ENCODE results near the gene PIPOX.

The PIPOX gene

DNA sequence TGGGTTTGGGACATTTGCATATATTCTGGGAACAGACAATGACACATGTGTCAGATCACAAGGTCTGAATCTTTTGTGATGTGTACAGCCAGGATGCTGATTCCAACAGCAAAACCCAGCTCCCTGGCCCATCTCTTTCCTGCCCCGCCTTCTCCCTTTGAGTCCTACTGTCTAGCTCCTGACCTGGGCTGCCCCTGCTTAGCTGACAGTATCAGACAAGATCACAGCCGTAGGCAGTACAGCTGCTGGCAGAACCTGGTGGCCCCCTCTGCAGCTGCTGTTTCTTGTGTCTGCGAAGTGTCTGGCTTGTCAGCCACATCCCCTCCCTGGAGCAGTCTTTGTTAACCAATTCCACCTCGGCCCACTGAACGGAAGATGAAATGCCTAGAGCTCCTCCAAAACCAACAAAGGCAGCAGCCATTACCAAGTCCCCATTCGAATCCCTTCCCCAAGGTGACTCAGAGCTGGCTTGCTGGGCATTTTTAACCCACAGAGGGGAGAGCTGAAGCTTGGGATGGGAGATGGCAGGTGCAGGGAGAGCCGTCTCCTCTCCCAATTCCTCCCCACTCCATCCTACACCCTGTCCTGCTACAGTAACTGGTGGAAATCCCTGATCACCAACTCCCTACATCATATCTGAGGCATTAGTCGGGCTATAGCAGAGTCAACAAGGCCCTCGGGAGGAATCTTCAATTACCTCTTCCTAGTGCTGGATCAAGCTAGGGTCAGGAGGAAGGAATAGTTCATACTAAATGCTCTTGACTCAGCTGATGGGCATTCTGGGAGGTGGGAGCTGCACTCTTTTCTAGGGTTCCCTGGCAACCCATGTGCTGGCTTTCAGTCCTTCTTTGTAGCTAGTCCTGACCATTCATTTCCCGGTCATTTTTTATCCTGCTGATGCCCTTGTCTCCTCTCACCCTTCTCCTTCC lies 5.8 kb downstream of the PIPOX start:
- peak; percentile 13 for DNase-seq

DNA sequence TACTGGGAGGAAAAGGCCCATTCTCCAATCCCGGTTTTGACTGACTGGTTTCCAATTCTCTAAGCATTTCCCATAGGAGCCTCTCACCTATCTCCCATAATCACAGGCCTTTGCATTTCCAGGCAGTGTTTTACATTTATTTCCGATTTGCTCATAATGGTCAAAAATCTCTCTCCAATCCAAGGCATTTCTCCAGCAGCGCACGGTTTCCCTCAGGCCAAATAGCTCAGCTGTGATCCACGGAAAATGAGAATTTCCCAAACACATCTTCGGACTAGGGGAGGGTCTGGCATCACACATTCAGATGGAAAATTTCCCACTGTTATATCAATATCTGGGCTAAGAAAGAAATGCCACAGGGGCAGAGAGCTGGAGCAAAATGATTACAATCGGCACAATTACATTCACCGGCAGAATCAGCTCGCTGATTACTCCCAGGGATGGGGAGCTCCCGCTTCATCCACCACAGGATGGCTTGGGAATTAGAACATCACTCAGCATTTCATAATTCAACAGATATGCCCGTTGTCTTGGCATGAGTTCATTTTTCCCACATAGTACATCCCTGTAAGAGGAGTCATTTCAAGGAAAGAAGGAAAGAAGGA lies 6.7 kb downstream of the PIPOX start:
- DNase-seq: peak; percentile 17

DNA sequence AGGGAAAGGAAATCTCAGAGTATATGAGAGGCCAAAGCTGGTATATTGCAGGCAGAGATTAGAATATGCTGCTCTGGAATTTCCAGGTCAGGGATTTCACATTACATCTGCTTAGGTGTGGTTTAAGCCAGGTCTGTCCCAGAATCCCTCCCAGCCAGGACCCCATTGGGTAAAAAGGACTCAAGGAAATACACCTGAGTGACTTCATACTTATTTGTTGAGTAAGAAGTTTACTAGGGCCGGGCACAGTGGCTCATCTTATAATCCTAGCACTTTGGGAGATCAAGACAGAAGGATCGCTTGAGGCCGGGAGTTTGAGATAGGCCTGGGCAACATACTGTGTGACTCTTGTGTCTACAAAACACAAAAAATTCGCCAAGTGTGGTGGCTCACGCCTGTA lies 7.2 kb downstream of the PIPOX start:
- no peak for DNase-seq

DNA sequence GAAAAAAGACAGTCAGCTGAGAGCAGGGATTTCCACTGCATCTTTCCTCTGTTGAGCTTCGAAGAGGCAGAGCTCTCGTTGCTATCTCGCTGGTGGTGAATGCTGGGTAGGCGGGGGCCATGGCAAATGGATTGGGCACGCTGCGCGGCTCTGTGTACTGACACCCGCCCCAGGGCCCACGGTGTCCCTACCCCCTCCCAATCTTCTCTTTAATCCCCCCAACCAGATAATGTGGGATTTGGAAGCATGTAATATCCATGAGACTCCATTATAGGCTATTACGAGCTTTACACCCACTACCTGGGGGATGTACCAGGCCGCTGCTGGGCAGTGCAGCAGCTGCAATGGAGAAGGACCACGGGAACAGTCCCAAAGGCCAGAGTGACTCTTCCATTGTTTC lies 8.3 kb downstream of the PIPOX start:
- no peak for DNase-seq

DNA sequence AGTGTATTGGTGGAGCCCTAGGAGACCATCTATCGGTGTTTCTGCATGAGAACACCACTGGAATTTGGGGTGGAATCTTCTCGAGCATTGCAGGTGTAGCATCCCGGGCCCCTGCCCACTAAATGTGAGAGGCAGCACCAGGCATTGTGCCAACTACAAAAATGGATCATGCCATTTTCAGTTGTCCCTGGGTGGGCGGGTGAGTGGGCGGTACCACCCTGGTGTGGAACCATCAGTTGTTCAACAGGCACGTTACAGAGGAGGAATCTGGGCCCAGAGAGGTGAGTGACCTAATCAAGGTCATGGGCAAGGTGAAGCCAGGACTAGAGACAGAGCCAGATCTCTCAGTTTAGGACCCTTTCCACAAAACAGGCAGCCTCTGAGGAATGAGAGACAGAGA lies 8.8 kb downstream of the PIPOX start:
- no peak for DNase-seq

DNA sequence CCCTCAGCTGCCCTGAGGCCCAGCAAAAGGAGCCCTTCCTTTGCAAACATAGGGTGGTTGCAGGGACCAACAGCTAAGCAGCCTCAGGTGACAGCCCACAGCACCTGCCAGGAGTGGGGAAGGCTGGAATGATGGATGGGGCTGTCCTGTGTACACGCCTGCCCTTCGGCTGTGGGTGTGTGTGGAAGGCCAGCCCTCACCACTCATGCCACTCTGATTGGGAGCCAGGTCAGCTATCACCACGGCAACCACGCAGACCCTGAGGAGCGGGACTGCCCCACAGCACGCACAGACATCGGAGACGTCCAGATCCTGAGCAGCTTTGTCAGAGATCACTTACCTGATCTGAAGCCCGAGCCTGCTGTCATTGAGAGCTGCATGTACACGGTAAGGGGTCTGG lies 11.9 kb downstream of the PIPOX start:
- no peak for DNase-seq

DNA sequence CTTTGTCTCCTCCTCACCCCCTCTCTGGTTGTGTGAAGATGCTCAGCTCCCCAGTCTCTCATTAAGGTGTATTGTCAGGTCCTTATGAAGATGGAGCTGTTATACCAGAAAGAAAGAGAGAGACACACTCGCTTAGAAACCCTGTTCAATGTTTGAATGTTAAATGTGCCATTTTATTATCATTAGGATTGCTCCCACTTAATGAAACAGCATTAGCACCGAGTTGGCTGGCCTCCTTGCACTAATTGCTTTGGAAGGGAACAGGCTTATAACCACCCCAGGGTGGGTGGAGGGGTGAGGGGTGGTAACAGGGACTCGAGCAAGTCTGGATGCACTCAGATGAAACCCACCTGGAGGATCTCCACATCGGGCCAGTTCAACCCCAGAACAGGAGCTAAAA lies 14.4 kb downstream of the PIPOX start:
- DNase-seq: no peak

DNA sequence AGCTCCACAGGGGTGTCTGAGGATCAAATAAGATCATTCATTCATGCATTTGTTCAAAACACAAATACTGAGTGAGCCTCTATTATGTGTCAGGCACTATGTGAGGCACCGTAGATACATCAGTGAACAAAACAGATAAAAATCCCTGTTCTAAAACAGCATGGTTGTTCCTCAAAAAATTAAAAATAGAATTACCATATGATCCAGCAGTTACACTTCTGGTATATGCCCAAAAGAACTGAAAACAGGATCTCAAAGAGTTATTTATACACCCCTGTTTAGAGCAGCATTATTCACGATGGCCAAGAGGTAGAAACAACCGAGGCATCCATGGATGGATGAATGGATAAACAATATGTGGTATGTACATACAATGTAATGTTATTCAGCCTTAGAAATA lies 15.4 kb downstream of the PIPOX start:
- no peak for DNase-seq

DNA sequence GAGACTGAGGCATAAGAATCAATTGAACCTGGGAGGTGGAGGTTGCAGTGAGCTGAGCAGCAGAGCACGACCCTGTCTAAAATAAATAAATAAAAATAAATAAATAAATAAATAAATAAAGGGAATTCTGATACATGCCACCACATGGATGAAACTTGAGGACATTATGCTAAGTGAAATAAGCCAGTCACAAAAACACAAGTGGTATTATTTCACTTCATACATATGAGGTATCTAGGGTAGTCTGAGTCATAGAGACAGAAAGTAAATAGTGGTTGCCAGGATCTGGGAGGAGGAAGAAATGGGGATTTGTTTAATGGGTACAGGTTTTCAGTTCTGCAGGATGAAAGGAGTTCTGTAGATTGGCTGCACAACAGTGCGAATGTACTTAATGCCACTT lies 16.3 kb downstream of the PIPOX start:
- DNase-seq: peak; percentile 35

DNA sequence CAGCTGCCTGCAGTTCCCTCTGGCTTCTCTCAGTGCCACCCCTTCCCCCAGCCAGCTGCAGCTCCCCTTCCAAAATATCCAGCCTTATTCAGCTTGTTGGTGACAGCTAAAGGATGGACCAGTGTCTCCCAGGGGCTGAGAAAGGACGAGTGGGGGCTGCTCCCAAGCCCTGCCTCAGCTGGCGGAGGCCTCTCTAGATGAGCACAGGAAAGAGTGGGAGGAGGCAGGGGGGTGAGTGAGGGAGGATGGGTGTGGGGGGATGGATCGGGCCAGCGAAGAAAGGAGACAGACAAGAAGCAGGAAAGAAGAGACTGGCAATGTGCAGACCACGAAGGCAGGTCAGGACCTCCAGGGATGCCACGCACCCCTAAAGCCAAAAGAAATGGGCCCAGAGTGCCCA lies 17.5 kb downstream of the PIPOX start:
- DNase-seq: no peak

DNA sequence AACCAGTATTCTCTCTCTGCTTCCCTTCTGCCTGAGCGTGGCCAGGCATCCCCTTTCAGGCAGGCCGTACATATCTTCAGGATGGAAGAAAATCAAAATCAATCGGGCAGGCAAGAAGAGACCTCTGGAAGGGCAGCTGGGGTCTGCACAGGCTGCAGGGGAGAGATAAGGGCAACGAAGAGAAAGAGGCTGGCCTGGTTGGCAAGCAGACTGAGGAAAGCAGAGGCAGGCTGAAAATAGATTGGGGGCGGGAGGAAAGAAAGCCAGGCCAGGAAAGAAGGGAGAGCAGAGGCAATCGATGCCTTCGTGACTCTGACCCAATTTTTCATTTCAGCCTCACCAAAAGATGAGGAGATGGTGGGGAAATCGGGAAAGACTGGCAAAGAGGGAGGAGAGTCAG lies 18.1 kb downstream of the PIPOX start:
- DNase-seq: no peak

DNA sequence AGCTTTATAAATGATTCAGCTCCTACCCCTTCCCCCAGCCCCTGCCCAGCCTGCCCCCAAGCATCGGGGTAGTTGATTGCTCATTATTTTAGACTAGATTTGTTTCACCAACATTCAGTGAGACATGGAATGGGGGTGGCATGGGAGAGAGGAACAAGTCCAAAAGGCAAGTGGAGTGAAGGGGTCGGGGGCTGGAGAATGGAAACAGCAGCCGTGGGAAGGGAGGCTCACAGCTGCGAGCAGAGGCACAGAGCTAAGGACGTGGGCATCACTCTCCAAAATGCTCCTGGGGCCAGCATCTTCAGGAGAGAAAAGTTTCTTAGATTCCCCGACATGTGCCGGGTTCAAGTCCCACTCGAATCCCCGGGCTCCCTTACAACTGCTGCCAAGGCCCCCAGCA lies 19.3 kb downstream of the PIPOX start:
- no peak for DNase-seq

DNA sequence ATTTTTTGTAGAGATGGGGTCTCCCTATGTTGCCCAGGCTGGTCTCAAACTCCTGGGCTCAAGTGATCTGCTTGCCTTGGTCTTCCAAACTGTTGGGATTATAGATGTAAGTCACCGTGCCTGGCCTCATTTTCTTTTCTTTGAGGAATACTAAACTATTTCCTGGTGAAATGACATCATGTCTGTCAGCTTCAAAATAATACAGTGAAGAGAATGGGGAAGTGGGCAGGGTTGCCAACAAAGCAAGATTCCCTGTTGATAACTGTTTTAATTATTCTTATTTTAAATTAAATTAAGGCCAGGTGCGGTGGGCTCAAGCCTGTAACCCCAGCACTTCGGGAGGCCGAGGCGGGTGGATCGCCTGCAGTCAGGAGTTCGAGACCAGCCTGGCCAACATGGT lies 21.1 kb downstream of the PIPOX start:
- DNase-seq: no peak

DNA sequence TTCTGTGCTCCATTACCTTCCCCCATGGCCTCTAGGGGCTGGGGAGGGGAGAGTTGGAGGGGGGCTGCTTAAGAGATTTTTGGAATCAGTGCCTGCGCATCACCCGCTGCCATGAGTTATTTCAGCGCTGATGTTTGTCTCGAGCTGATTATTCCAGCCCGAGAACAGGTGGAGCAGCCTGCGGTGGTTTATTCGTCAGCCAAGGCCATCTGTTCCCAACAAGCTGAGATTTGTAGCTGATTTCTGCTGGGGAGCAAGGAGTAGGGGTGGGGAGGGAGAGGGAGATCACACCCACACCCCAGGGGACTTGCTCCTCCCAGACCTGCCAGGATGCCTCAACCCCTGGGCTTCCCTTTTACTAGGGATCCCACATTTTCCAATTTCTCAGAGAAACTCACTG lies 23.1 kb downstream of the PIPOX start:
- no peak for DNase-seq

DNA sequence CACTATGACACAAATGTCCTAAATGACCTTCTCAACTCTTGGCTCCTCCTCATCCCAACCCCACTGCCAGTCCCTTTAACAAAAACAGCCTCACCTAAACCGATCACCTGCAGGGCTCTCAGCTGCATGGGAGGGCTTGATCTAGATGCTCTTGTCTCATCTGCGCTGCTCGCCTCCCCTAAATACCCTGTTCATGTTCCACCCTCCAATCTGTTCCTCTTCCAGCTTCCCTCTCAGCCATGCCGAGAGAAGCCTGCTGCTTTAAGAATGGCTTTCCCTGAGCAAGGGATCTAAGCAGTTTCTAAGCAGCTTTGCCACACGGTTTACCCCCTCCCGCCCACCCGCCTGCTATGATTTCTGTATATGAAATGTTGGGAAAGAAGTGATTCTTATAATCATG lies 23.7 kb downstream of the PIPOX start:
- DNase-seq: no peak

DNA sequence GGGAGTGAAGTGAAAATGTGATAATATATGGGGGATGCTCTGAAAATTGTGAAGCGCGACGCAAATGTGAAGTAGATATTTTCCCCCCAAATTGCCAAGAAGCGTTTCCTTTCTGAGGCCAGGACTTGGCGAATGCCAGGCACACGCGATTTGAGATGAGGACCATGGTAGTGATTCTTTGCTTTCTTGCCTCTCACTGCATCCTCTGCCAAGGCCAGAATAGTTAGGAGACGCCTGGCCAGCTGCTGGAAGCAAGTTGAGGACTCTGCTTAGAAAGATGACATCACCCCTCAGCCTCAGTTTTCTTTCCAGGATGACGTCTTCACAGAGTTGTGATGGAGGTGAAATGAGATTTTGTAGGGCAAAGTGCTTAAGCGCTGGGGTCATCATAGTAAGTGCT lies 25.9 kb downstream of the PIPOX start:
- no peak for DNase-seq

DNA sequence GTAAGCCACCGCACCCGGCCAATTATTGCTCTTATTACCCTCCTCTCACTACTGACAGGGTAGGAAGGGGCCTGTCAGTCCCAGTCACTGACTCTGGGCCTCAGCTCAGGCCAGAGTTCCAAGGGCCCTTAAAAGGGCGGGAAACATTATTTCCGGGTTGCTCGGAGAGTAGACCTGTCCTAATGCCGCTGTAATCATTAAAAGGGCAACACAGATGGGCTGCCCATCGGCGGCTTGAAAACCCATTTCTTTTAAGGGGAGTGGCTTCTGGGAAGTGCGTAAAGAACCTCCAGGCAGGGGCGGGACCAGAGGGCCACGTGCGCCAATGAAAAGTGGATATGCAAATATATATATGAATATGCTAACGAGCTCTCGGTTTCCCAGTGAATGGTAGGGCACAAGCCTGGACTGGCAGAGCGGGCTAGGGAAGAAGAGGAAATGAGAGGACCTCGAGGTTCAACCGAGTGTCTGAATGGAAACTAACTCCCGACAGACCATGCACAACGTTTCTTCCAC lies 26.6 kb downstream of the PIPOX start:
- DNase-seq: peak; percentile 5

DNA sequence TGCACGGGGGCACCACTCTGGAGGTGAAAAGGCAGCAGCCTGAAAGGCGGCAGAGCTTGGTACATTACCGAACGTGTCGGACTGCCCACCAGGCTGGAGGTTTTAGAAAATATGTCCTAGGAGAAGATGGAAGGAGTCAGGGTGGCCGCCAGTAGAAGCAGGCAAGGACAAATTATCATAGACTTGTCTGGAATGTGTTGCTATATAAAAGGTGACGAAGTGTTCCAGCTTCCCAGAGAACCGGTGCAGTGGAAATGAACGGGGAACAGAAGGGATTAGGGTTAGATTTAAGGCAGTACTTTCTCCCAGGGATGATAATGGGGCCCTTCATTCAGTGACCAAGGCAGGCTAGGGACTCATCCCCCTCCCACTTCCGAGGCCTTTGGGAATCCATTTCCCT lies 27.4 kb downstream of the PIPOX start:
- no peak for DNase-seq

DNA sequence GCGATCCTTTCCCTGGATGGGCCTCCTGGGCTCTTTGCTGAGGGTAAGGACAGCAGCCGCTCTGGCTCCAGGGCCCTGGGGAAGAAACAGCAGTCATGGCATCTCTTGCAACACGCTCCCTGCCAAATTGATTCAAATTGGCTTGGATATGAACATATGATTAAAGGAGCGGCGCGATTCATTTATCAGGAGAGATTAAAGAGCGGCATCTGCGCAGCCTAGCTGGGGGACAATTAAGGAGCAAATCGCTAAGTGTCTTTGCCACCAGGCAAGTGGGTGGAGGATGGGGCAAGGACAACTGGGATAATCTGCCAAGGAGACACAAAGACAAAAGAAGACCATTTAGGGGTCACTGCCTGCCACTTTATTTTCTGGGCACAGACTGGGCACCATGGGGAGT lies 27.8 kb downstream of the PIPOX start:
- no peak for DNase-seq

DNA sequence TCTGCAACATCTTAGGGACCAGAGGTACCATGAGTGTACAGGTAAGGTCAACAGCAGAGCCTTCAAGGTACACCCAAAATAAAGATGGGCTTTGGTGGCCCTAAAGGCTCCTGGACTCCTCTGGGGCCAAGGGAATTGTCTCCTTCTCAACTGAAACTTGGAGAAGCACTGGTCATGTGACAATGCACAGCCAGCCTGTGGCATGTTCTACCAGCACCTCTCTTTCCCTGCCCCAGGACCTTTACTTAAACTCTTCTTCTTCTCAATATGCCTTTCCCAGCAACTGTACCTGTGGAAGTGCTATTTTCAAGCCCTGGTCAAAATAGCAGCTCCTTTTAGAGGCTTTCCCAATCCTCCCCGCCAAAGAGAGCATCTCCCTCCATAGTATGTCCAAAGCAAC lies 28.4 kb downstream of the PIPOX start:
- DNase-seq: no peak

DNA sequence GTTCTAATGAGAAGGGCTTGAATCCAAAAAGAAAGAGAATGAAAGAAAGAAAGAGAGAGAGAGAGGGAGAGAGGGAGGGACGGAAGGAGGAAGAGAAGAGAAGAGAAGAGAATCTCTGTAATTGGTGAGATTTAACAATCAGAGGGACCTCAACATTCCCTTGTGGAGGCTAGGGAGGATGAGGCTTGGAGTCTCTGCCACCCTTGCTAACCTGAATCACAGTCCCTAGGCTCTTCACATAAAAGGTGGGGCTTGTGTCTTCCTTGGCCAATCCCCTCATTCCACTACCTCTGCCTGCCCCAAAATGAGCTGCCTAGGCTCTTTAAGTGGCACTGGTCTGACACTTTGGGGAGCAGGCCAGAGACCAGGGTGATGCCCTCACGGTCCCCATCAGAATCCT lies 30.1 kb downstream of the PIPOX start:
- DNase-seq: no peak

DNA sequence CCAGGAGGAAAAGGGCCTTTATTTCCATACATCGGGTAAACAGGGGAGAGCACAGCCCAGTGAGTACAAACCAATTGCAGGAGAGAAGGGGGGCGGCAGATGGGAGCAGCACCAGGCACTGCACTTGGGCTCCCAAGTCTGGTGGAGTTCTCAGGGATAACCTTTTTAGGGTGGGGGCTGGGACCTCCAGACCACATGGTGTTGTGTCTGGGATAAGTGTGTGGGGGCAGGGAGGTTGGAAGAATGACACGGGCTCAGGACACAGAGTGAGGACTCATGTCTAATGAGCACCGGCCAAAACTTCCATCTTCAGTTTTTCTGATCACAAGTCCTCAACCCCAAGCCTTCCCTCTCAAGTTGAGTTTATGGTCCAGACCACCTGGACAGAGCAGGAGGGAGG lies 30.6 kb downstream of the PIPOX start:
- DNase-seq: no peak

DNA sequence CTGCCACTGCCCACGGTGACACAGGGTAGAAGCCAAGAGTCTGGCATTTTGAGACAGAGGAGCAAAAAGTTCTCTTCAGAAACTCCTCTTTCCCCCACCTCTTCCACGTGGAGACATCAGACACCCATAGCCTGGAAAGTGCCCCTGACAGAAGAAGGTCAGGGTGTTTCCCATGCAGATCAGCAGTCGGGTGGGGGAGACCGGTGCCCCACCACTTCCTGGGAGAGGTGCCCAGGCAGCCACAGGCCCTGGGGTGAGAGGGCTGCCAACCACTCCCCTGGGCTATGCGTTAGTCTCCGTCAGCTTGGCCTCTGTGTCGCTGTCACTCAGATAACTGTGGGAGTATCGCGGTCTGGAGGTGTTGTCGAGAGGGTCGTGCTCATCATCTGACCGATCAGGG lies 31.5 kb downstream of the PIPOX start:
- no peak for DNase-seq

DNA sequence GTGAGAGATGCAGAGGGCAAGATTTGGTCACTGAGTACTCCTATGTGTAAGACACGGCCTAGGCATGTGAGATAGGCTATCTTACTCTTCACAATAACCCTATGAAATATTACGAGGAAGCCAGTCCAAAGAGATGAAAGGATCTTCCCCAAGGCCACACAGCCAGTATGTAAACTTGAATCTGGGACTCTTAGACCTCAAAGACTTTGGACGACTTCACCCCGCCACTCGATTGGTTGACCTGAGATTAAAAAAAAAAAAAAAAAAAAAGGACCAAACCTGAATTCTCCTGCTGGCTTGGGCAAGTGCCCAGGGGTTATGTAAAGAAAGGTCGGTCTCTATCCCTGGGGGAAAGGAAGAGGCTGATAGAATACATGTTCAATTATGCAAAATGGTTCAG lies 33.1 kb downstream of the PIPOX start:
- no peak for DNase-seq
